HG02759 (cell line): ENCODE measurements around the gene HAND2.
A peak's percentile ranks its signal among the peaks of the same experiment; 100 is the strongest.

Experiments used
- ATAC-seq: cut with Tn5 transposase; IDR thresholded peaks from one replicate; pipeline ENCODE4 v1.9.1; 2021; ENCODE audit warnings: mild to moderate bottlenecking, moderate library complexity; ENCODE audit not compliant: unreplicated experiment

HAND2 gene

GRCh38 chr4:173521467-173522159, 8.4 kb downstream of the HAND2 start:
- no peak for ATAC-seq

GRCh38 chr4:173520921-173521466, 9.0 kb downstream of the HAND2 start:
- ATAC-seq, result no peak

DNA sequence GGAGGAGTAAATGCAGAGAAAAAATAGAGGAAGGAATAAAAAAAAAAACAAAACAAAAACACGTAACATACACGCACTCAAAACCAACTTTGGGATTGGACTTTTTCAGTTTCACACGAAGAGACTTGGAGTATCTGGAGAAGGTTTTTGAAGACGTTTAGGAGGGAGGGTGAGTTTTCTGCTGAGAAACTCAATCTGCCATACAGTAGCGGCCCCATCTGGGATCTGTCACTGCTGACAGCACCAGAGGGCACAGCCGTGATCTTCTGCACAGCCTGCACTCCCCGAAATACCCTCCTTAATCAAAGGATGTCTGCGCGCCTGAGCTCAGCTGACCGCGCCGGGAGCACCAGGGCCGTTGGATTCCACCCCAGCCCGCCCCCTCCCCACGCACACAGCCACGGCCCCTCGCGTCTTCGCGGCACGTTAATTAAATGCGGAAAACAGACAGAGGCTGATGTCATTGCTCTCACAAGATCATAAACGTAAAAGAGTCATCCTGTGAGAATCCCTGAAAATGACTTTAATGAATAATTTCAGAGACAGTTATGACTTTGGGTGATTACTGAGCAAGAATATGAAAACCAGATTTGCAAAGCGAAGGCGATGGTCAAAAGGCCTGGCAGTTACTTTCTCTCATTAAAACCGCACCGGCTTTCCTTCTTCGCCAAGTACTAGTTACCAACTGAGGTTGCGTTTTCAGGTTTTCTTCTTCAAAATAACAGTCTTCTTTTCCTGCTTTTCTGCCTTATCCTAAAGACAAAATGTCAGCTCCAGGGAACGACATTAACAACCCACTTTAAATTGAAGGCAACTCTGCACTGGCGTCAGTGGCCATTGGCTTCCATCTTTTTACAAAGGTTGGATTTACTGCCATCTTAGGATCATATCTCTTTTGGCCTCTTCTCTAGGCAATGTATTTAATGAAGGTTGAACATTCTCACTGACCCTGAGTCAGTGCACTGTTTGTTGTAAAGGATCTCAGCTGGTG, 10.6 kb downstream of the HAND2 start:
- ATAC-seq, result no peak

DNA sequence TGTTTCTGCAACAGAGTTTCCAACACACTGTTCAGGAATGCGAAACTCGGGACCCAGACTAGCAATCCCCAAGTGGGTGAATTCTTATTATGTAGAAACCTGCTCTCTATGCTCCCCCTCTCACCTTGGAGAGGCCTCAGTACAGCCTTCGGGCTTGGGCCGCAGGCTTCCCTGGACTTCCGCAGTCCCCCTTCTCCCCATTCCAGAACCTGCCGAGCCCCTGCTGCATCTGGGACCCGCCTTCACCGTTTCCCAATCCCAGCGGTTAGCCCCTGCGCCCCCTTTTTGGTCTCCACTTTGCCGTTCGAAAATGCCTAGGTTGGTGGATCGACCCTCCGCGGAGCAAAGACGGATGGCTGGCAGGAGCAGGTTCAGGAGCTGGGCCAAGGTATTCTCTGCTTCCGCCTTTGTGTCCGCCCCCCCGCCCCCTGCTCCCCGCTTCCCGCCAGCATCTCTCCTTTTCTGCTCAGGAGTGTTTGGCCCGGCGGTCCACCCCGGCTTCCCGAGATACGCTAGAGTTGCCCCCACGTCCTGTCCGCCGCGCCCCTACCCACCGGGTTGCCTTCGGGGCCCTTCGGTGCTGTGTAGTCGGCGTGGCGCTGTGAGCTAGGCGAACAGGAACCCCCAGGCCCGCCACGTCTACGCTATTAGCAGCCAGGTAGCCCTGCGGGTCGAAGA, 11.5 kb downstream of the HAND2 start:
- no peak for ATAC-seq

GRCh38 chr4:173517781-173518424, 12.1 kb downstream of the HAND2 start:
- ATAC-seq, result no peak

DNA sequence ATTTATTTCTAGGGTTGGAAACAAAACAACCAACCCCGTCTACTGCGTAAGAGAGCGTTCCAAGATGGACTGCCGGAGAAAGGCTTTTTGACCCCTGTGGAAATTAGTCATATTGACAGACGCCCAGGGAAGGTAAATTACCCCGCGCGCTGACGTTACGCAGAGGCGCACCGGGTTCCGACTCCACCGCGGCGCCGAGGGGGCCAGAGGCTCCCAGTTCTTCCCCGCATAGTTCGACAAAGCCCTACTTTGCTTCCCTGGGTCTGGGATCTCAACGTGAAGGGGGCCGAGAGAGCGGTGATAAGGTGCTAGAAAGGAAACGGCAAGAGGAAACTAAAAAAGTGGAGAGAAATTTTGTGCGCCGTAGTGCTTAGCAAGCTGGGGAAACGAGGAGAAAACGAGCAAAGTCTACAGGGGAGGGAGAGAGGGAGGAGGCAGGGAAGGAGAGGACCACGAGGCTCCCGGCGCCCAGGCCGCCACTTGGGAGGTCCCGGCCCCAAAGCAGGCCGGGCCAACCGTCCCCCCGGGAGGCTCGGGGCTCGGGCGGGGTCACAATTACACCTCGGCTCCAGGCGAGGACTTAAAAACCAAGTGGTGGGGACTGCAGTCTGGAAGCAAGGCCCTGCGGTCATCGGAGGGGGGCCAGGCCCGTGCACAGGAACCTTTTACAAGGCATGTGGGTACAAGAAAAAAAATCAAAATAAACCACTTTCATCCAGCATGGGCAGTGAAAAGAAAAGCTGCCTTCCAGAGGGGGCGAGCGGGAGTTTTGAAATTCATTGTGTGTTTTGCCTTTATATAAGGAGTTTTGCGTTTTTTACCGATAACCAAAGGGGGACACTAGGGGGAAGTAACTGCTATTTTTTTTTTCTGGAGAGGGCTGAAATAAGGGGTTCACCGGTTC, 13.2 kb downstream of the HAND2 start:
- ATAC-seq, result no peak

DNA sequence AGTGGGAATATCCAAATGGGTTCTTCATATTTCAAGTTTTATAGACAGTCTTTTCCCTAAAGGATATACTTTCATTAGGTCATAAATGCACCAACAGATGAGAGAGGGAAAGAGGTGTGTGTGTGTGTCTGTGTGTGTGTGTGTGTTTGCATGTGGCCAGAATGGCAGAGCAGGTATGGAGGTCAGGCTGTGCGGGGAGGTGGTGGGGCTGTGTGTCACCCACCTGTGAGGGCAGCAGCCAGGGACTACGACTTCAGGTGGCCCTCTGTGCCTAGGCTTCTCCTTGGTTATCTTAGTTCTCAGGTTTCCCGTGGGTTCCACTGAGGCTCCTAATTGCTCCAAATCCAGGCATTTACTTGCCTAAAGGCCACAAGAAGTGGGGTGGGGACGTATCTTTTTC, 14.6 kb downstream of the HAND2 start:
- no peak for ATAC-seq

DNA sequence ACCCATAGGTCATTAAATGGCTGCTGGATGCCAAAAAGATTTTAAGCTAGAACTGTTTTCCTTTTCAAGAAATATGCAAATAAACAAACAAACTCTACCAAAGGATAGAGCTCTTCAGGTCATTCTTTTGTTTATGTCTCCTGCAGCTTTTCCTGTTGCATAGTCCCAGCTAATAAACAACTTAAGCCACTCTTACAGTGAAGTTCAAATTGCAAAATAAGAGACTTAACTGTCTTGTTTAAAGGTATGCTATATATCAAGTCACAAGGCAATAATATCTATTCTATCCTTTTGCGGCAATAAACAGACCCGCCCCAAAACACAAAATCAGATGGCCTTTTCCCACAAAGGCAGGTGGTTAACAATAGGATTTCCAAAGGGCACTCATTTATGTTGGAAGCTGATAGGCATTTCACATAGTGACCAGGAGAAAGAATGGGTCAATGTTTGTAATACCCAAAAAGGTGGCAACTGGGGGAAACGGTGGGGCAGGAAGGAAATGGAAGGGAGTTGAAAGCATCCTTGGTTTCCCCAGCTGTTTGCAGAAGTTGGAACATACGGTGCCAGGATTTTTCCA, 15.3 kb downstream of the HAND2 start:
- no peak for ATAC-seq

- no peak for ATAC-seq
Measured at GRCh38 chr4:173513651-173514050, 16.4 kb downstream of the HAND2 start.

- ATAC-seq, result no peak
Measured at GRCh38 chr4:173511787-173512361, 18.2 kb downstream of the HAND2 start.

DNA sequence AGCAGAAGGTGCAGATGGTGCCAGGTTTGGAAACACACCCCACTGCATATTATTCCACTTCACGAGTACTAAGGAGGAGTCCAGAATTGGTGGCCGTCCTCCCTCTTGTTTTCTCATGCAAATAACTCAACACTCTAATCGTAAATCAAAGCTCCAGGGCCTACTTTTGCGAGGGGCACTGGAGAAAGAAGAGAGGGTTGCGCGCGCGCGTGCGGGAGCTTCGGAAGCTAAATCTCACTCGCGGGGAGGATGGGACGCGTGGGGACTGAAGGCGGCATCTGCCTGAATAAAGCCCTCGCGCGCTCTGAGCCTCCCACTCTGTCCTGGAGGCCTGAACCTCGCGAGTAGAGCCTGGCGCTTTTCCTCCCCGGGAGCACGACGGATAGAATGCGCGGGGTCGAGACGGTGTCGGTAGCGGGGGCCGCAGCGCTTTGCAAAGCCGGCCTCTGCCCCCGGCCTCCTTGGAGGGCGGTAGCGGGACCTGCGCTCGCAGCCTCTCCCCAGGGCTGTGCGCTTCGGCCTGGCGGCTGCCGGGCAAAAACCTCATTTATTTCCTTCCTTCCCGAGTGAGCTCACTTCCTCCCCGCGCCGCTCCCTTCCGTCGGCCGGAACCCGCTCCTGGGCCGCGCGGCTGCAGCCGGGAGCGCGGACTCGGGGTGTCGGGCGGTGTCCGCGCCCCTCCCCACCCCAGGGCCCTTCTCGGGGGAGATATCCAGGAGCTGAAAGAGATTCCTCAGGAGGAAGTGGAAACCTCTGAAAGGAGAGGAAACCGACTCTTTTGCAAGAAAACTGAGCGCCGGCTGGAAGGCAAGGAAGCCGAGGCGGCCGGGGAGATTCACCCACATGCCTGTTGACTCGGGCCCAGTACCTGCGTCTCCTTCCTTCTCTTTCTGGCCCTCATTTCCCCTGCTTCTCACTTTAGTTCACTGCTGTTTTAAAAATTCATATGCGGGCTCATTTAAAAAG, 20.7 kb downstream of the HAND2 start:
- peak; percentile 39 for ATAC-seq

DNA sequence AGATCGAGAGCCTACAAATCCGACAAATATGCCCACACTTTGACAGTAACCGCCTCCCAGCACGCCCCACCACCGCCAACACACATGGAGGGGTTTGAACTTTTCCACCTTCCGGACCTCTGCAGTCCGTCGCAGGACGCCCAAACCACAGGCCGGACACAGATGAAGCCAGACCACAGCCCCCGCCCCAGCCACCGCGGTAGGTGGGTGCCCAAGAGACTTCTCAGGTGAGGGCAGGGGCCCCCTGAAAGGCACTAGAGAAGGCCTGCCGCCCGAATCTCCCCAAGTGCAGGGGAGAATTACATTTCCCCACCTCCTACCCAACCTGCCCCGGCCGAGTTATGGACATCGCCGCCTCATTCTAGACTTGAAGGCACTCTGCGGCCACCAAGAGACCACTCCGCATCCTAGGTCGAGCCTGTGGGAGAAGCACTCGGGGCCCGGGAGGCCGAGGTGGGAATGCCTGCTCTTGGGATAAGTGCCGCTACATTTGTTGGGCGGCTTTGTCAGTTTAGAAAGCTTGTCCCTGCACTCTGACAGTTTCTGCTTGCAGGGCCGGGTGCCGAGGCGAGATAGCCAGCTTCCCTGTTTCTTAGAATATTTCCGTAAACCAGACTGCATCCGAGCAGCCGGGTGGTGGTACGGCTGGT, 21.5 kb downstream of the HAND2 start:
- no peak for ATAC-seq

GRCh38 chr4:173507471-173508385, 22.3 kb downstream of the HAND2 start:
- ATAC-seq, result no peak

GRCh38 chr4:173506597-173507211, 23.3 kb downstream of the HAND2 start:
- peak; percentile 15 for ATAC-seq

GRCh38 chr4:173505924-173506518, 24.0 kb downstream of the HAND2 start:
- ATAC-seq, result peak; percentile 65

GRCh38 chr4:173504181-173504503, 25.9 kb downstream of the HAND2 start:
- ATAC-seq, result no peak
